Glomerular visceral epithelial cell (primary cell): ENCODE data around the gene NOTCH1.

ENCODE experiments used
- DNase-seq: peaks from one replicate; pipeline ENCODE4 v3.0.0-alpha.2; 2016; ENCODE audit errors: extremely low spot score

NOTCH1 gene

GRCh38 chr9:136517012-136517743, 28.7 kb downstream of the NOTCH1 start:
- DNase-seq, result no peak

- DNase-seq, result no peak
Observed at GRCh38 chr9:136516191-136516654, 29.6 kb downstream of the NOTCH1 start.

- no peak for DNase-seq
Observed at GRCh38 chr9:136515276-136515675, 30.6 kb downstream of the NOTCH1 start.

- no peak for DNase-seq
Observed at GRCh38 chr9:136514022-136514714, 31.7 kb downstream of the NOTCH1 start.

GRCh38 chr9:136513191-136513590, 32.7 kb downstream of the NOTCH1 start:
- no peak for DNase-seq

- no peak for DNase-seq
Observed at GRCh38 chr9:136512651-136513071, 33.2 kb downstream of the NOTCH1 start.

- DNase-seq, result no peak
Observed at GRCh38 chr9:136511670-136512592, 33.9 kb downstream of the NOTCH1 start.

- DNase-seq, result no peak
Observed at GRCh38 chr9:136511144-136511669, 34.6 kb downstream of the NOTCH1 start.

GRCh38 chr9:136510561-136510960, 35.3 kb downstream of the NOTCH1 start:
- DNase-seq, result no peak

GRCh38 chr9:136509549-136509948, 36.3 kb downstream of the NOTCH1 start:
- no peak for DNase-seq

- no peak for DNase-seq
Observed at GRCh38 chr9:136508729-136509500, 36.9 kb downstream of the NOTCH1 start.

GRCh38 chr9:136507992-136508375, 37.9 kb downstream of the NOTCH1 start:
- DNase-seq, result no peak

GRCh38 chr9:136507221-136507991, 38.4 kb downstream of the NOTCH1 start:
- no peak for DNase-seq

GRCh38 chr9:136506425-136506824, 39.4 kb downstream of the NOTCH1 start:
- DNase-seq, result no peak

GRCh38 chr9:136505406-136506403, 40.1 kb downstream of the NOTCH1 start:
- no peak for DNase-seq

GRCh38 chr9:136504512-136505348, 41.1 kb downstream of the NOTCH1 start:
- DNase-seq, result no peak

GRCh38 chr9:136502940-136503550, 42.8 kb downstream of the NOTCH1 start:
- no peak for DNase-seq

- DNase-seq, result no peak
Observed at GRCh38 chr9:136502196-136502595, 43.7 kb downstream of the NOTCH1 start.
